ENCODE data around the gene FAM184B.
"Not testable (repeated sequence)": the region's sequence is repeated elsewhere in the genome, so short reads cannot be mapped to it uniquely, and the experiment has no call there.

Gene FAM184B

GRCh38 chr4:17711206-17711605 is 70.2 kb downstream of the FAM184B start:
- H3K27me3 Mint-ChIP-seq, H3K4me1 Mint-ChIP-seq, ATAC-seq, H3K4me3 Mint-ChIP-seq, H3K27ac Mint-ChIP-seq, H3K9me3 Mint-ChIP-seq, DNase-seq: not testable (repeated sequence)

DNA sequence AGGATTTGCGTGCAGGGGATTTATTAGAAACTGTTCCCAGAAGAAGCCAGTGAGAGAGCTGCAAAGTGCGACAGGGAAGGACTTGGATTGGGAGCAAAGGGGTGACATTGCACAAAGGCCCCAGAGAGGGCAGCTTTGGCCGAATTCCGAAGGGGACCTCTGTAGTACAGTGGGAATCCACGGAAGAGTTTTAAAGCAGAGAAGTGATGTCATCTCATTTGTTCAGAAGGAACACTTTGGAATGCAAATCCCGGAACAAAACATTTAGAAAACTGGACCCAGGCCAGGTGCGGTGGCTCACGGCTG is 71.7 kb downstream of the FAM184B start:
- ATAC-seq (no peak), DNase-seq (no peak)
- no peak overlapping the region for H3K4me3 Mint-ChIP-seq
- H3K27ac Mint-ChIP-seq = no peak overlapping the region
- no peaks in the 10 kb centered on the region for H3K27me3 Mint-ChIP-seq
- H3K4me1 Mint-ChIP-seq = no peaks in the 10 kb centered on the region
- no peaks in the 10 kb centered on the region for H3K9me3 Mint-ChIP-seq

GRCh38 chr4:17708992-17709762 is 72.2 kb downstream of the FAM184B start:
- no peak for ATAC-seq
- H3K27me3 Mint-ChIP-seq = no peaks in the 10 kb centered on the region
- no peak overlapping the region for H3K27ac Mint-ChIP-seq
- no peak for DNase-seq
- H3K9me3 Mint-ChIP-seq = no peaks in the 10 kb centered on the region
- no peak overlapping the region for H3K4me3 Mint-ChIP-seq
- H3K4me1 Mint-ChIP-seq = no peaks in the 10 kb centered on the region

GRCh38 chr4:17707671-17708070 is 73.8 kb downstream of the FAM184B start:
- Mint-ChIP-seq H3K4me3 (no peak overlapping the region), H3K9me3 (no peaks in the 10 kb centered on the region), H3K27me3 (no peaks in the 10 kb centered on the region), H3K27ac (no peak overlapping the region), H3K4me1 (no peaks in the 10 kb centered on the region)
- no peak for ATAC-seq
- no peak for DNase-seq

DNA sequence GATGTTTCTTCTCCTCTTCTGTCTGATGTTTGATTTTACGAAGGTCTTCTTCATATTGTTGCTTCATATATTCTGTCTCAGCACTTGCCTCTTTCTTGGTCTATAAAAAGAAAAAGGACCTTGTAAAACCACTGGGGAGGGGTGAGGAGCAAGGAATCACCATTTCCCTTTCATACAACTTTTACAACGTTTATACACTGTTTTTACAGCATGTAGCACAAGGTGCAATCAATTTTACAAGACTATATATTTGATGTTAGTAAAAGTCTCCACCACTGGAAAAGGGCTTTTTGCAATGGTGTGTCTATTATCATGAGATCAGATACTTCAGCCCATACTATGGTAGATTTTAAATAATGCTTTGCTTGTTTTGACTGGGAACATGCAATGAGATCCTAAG is 76.3 kb downstream of the FAM184B start:
- ATAC-seq = no peak
- H3K9me3 Mint-ChIP-seq = no peaks in the 10 kb centered on the region

DNA sequence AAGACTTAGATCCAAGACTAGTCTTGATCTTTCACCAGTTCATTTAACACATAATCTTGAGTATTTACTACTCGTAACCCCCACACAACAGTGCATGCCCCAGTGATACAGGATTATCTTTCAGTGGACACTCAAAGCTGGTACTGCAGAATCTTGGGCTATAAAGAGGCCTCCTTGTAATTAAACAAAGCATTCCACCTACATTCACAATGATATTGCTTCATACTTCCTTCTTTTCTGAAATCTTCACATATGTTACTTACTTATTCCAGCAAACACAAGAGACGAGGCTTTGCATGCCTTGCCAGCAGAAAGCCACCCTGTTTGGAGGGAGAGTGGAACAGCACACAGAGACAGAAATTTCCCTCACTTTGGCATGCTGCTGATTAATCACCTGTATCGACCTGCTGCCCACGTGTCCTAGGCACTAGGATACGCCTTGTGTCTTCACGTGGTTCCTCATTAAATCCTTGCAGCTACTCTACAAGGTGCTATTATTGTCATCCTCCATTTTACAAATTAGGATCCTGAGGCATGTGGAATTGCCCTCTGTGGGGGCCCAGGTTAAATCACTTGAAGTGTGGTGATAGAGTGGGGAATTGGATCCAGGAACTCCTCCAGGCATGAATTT is 77.3 kb downstream of the FAM184B start:
- ATAC-seq (no peak), DNase-seq (no peak)
- Mint-ChIP-seq H3K4me3 (no peak overlapping the region), H3K27ac (no peak overlapping the region), H3K4me1 (no peaks in the 10 kb centered on the region), H3K9me3 (peaks cover 5 to 8% of the 10 kb centered on the region in 2 donors), H3K27me3 (no peaks in the 10 kb centered on the region)

More for the DNA sequence above, 76.3 kb downstream of the FAM184B start:
- Mint-ChIP-seq H3K27me3 (no peaks in the 10 kb centered on the region), H3K4me3 (no peak overlapping the region), H3K27ac (no peak overlapping the region), H3K4me1 (no peaks in the 10 kb centered on the region)
- DNase-seq = no peak

DNA sequence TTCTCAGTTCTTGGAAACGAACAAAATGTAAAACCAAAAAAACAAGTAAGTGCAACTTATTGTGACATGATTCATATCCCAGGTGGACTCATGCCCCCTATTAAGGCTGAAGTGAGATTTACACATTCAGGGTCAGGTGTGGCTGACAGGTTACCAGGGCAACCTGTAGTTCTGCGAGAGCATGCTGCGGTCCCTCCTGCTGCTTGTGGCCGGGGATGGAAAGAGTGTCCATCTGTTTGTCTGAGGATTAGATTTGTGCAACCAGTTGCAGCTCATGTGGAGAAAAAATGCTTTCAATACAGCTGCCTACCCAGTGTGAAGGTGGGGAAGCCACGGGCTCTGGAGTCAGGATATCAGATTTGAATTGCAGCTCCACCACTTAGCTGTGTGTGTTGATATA is 78.8 kb downstream of the FAM184B start:
- no peak for ATAC-seq
- Mint-ChIP-seq H3K27me3 (no peaks in the 10 kb centered on the region), H3K9me3 (peaks cover 9 to 13% of the 10 kb centered on the region in 2 donors), H3K4me3 (no peak overlapping the region), H3K27ac (no peak overlapping the region), H3K4me1 (no peaks in the 10 kb centered on the region)
- DNase-seq = no peak

- DNase-seq = no peak
- no peak for ATAC-seq
- H3K4me1 Mint-ChIP-seq = no peaks in the 10 kb centered on the region
- H3K27me3 Mint-ChIP-seq = no peaks in the 10 kb centered on the region
- peaks cover 11 to 13% of the 10 kb centered on the region in 2 donors for H3K9me3 Mint-ChIP-seq
- H3K27ac Mint-ChIP-seq = no peak overlapping the region
- H3K4me3 Mint-ChIP-seq = no peak overlapping the region
Measured at GRCh38 chr4:17701882-17702281, 79.5 kb downstream of the FAM184B start.

- DNase-seq = no peak
- no peak for ATAC-seq
- H3K27ac Mint-ChIP-seq = no peak overlapping the region
- H3K4me1 Mint-ChIP-seq = no peaks in the 10 kb centered on the region
- no peak overlapping the region for H3K4me3 Mint-ChIP-seq
- peaks cover 13 to 15% of the 10 kb centered on the region in 2 donors for H3K9me3 Mint-ChIP-seq
- H3K27me3 Mint-ChIP-seq = no peaks in the 10 kb centered on the region
Measured at GRCh38 chr4:17701138-17701839, 80.1 kb downstream of the FAM184B start.

DNA sequence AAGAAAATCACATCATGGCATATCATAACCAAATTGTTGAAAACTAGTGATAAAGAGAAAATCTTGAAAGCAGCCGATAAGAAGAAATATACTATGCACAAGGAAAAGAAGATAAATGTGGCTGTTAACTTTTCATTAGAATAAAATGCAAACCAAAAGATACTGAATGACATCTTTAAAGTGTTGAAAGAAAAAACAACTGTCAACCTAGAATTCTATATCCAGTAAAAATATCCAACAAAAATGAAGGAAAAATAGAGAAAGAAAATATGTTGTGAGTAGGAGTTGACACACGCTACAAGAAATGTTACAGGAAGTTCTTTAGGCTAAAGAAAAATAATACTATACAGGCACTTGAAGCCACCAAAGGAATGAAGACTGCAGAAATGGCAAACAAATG is 82.0 kb downstream of the FAM184B start:
- no peaks in the 10 kb centered on the region for H3K4me1 Mint-ChIP-seq
- no peak for ATAC-seq
- H3K4me3 Mint-ChIP-seq = no peak overlapping the region
- peaks cover 8% of the 10 kb centered on the region for H3K27me3 Mint-ChIP-seq
- H3K9me3 Mint-ChIP-seq = peaks cover 13 to 15% of the 10 kb centered on the region in 2 donors
- no peak overlapping the region for H3K27ac Mint-ChIP-seq
- no peak for DNase-seq

- Mint-ChIP-seq H3K9me3 (peaks cover 13 to 15% of the 10 kb centered on the region in 2 donors), H3K27me3 (peaks cover 8% of the 10 kb centered on the region), H3K27ac (no peak overlapping the region), H3K4me3 (no peak overlapping the region), H3K4me1 (no peaks in the 10 kb centered on the region)
- ATAC-seq (no peak), DNase-seq (no peak)
Measured at GRCh38 chr4:17698116-17698515, 83.3 kb downstream of the FAM184B start.

DNA sequence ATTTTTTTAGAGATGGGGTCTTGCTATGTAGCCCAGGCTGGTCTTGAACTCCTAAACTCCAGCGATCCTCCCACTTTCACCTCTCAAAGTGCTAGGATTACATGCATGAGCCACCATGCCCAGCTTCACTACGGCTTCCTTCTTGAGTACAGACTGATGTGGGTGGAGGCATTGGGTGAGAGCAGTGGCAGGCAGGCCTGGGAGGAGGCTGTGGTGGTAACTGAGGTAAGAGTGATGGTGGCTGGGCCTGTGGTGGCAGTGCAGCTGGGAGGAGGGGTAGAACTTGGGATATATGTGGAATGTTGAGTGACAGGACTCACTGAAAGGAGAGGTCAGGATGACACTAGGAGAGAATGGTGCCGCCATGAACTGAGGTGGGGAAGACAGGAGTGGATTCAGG is 86.1 kb downstream of the FAM184B start:
- H3K27ac Mint-ChIP-seq = no peak overlapping the region
- DNase-seq = no peak
- peaks cover 8% of the 10 kb centered on the region for H3K27me3 Mint-ChIP-seq
- ATAC-seq = no peak
- H3K9me3 Mint-ChIP-seq = peaks cover 13 to 15% of the 10 kb centered on the region in 2 donors
- H3K4me1 Mint-ChIP-seq = no peaks in the 10 kb centered on the region
- no peak overlapping the region for H3K4me3 Mint-ChIP-seq

- no peak for ATAC-seq
- H3K27ac Mint-ChIP-seq = no peak overlapping the region
- peaks cover 8% of the 10 kb centered on the region for H3K27me3 Mint-ChIP-seq
- H3K4me3 Mint-ChIP-seq = no peak overlapping the region
- H3K9me3 Mint-ChIP-seq = peaks cover 9 to 14% of the 10 kb centered on the region in 2 donors
- no peaks in the 10 kb centered on the region for H3K4me1 Mint-ChIP-seq
- no peak for DNase-seq
Measured at GRCh38 chr4:17694552-17694951, 86.9 kb downstream of the FAM184B start.

DNA sequence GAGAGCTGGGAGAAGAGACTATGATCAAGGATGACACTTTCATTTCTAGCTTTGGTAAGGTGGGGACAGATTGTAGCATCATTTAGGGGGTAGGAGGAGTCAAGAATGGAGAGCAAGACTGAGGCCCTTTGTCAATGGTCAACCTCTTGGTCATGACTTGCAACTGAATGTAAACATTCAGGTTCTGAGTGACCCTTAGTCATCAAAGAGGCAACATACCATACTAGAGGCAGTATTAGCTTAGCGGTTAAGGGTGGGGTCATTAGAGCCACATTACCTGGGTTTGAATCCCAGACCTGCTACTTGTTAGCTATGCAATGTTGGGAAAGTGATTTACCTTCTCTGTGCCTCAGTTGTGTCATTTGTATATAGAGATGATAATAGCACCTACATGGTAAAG is 90.5 kb downstream of the FAM184B start:
- Mint-ChIP-seq H3K9me3 (no peaks in the 10 kb centered on the region), H3K4me3 (no peak overlapping the region), H3K27me3 (peaks cover 8% of the 10 kb centered on the region), H3K4me1 (peaks cover 8% of the 10 kb centered on the region), H3K27ac (no peak overlapping the region)
- no peak for DNase-seq
- no peak for ATAC-seq

DNA sequence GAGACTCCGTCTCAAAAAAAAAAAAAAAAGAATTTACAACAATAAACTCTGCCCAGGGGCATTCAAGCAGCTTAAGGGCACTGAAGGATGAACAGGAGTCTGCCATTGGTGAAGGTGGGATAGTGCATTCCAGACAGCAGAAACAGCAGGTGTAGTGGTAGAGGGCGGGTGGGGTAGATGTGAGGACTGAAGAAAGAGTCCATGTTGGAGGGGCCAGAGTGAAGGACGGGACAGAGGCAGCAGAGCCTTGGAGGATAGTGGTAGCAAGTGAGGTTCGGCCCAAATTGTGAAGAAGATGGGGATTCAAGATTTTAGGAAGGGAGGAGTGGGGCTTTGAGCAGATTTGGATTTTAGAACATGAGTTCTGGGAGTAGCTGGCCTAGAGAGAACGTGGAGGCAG is 91.3 kb downstream of the FAM184B start:
- DNase-seq = no peak
- Mint-ChIP-seq H3K4me1 (peaks cover 8% of the 10 kb centered on the region), H3K27me3 (peaks cover 1% of the 10 kb centered on the region), H3K27ac (peak overlapping the region in 1 of 2 donors; percentile 72), H3K4me3 (no peak overlapping the region), H3K9me3 (no peaks in the 10 kb centered on the region)
- no peak for ATAC-seq

GRCh38 chr4:17688011-17688441 is 93.4 kb downstream of the FAM184B start:
- no peaks in the 10 kb centered on the region for H3K9me3 Mint-ChIP-seq
- DNase-seq (no peak), ATAC-seq (peak; percentile 52)
- peak overlapping the region in 1 of 2 donors; percentile 34 for H3K27ac Mint-ChIP-seq
- no peak overlapping the region for H3K4me3 Mint-ChIP-seq
- H3K27me3 Mint-ChIP-seq = no peaks in the 10 kb centered on the region
- peaks cover 8% of the 10 kb centered on the region for H3K4me1 Mint-ChIP-seq

Measured in stimulated activated naive CD8-positive, alpha-beta T cell treated with anti-CD3 and anti-CD28 coated beads, Interleukin-15, amount 100 ng/mL, for 72 hours (primary cell).